ENCODE data around the gene IPPK. TPM values are rescaled to one million over a fixed set of nuclear protein-coding genes. Genes with fewer than 3 reads are reported as not detected.

IPPK gene
- total RNA-seq, 3 donors from 2014 or later, result 5.8 to 22.8 (median 12.1) TPM

DNA sequence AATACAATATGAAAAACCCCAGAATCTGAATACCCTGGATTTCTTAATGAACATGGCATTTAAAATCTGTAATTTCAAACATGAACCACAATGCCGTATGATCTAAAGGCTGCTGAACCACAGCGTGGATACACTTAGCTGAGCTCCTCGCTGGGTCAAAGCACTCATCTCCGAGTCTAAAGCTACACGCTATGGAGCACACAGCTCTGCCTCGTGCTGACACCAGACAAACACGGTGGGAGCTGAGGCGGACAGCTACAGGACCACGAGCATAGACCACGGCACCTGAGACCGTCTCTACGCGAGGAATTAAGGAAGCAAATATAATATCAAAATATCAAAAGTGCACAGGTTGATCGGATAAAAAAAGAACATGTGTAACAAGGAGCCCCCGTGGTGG, 42.8 kb upstream of the IPPK start:
- no peaks in the 10 kb centered on the region for H3K4me1 ChIP-seq
- H3K36me3 ChIP-seq, result peaks cover 4% of the 10 kb centered on the region
- intact Hi-C loops (cut with DNase I; ENCODE audit: low total_unique reads), result no loop called here
- no peak overlapping the region for H3K27ac ChIP-seq
- H3K9me3 ChIP-seq, result no peaks in the 10 kb centered on the region
- no peak overlapping the region for H3K4me3 ChIP-seq
- TF ChIP-seq POLR2A (IDR thresholded peaks at IDR 0.05) (no peak), POLR2AphosphoS5 (IDR thresholded peaks at IDR 0.05) (no peak)
- TF ChIP-seq, protein P1, sequence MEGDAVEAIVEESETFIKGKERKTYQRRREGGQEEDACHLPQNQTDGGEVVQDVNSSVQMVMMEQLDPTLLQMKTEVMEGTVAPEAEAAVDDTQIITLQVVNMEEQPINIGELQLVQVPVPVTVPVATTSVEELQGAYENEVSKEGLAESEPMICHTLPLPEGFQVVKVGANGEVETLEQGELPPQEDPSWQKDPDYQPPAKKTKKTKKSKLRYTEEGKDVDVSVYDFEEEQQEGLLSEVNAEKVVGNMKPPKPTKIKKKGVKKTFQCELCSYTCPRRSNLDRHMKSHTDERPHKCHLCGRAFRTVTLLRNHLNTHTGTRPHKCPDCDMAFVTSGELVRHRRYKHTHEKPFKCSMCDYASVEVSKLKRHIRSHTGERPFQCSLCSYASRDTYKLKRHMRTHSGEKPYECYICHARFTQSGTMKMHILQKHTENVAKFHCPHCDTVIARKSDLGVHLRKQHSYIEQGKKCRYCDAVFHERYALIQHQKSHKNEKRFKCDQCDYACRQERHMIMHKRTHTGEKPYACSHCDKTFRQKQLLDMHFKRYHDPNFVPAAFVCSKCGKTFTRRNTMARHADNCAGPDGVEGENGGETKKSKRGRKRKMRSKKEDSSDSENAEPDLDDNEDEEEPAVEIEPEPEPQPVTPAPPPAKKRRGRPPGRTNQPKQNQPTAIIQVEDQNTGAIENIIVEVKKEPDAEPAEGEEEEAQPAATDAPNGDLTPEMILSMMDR (IDR thresholded peaks at IDR 0.05), result no peak
- no peaks in the 10 kb centered on the region for H3K27me3 ChIP-seq
- DNase-seq (ENCODE audit: low spot score in 2 of 2), result peak in 1 of 2 donors; percentile 30

DNA sequence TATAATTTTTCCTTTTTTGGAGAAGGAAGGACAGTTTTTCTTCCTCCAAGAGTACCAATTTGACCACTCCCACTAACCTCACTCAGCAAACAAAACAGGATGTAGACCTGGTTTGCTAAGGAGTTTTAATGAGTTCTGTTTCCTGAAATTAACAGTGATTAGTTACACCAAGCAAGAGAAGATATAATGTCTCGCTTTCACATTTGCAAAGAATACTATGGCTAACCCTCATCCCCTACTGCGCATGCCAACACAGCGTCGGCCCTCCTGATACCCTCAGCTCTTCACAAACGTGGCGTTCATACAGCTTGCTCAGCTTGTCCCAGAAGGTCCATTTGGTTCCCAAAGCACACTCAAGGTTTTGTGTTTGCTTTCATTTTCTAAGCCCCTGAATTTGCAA, 41.9 kb upstream of the IPPK start:
- no peak overlapping the region for H3K27ac ChIP-seq
- no peak for DNase-seq (ENCODE audit: low spot score in 2 of 2)
- intact Hi-C loops (cut with DNase I; ENCODE audit: low total_unique reads), result no loop called here
- no peaks in the 10 kb centered on the region for H3K4me1 ChIP-seq
- H3K36me3 ChIP-seq, result peaks cover 4% of the 10 kb centered on the region
- no peak for TF ChIP-seq POLR2AphosphoS5 (IDR thresholded peaks at IDR 0.05)
- TF ChIP-seq, protein P1 (IDR thresholded peaks at IDR 0.05), result no peak
- TF ChIP-seq POLR2A (IDR thresholded peaks at IDR 0.05), result no peak
- H3K4me3 ChIP-seq, result no peak overlapping the region
- no peaks in the 10 kb centered on the region for H3K27me3 ChIP-seq
- H3K9me3 ChIP-seq, result no peaks in the 10 kb centered on the region

DNA sequence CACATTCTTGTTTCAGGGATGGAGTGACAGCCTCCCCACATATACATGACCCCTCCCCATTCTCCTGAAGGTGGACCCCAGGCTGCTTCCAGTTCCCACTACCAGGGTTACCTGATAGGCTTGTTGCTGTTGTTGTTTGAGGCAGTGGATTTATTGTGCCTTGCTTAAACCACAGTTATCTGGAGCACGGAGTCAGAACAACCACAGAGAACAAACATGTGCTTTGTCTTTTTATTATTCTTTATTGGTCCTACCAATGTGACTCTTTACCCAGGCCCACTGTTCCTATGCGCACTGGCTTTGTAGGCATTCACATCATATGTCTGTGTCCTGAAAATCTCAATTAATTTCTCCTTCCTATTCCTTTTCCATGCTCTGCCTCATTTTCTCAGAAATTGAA, 41.2 kb upstream of the IPPK start:
- no peak overlapping the region for H3K27ac ChIP-seq
- peaks cover 4% of the 10 kb centered on the region for H3K36me3 ChIP-seq
- intact Hi-C loops (cut with DNase I; ENCODE audit: low total_unique reads), result no loop called here
- no peak for DNase-seq (ENCODE audit: low spot score in 2 of 2)
- no peak overlapping the region for H3K4me3 ChIP-seq
- H3K27me3 ChIP-seq, result no peaks in the 10 kb centered on the region
- no peaks in the 10 kb centered on the region for H3K9me3 ChIP-seq
- TF ChIP-seq POLR2AphosphoS5 (IDR thresholded peaks at IDR 0.05) (no peak), POLR2A (IDR thresholded peaks at IDR 0.05) (no peak)
- TF ChIP-seq, protein P1 (IDR thresholded peaks at IDR 0.05), result no peak
- no peaks in the 10 kb centered on the region for H3K4me1 ChIP-seq

DNA sequence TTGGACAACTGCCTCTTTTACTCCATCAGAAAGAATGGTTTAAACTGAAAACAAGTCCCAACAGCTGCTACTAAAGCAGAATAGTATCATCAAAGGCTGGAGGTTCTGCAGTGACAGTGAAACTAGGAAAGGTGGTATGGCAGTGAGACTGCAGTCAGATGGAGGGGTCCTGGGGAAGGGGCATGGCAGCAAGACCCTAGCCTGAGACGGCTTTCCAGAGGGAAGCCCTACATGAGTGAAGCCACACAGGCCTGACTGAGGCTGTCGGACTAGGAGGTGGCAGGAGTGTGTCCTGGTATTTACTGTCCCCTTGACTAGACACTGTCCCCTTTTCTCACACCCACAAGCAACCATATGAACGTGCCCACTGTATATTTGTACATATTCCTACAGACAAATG, 40.4 kb upstream of the IPPK start:
- TF ChIP-seq, protein P1 (IDR thresholded peaks at IDR 0.05), result no peak
- TF ChIP-seq POLR2AphosphoS5 (IDR thresholded peaks at IDR 0.05) (no peak), POLR2A (IDR thresholded peaks at IDR 0.05) (no peak)
- Histone ChIP-seq H3K9me3 (no peaks in the 10 kb centered on the region), H3K4me3 (no peak overlapping the region), H3K36me3 (peaks cover 4% of the 10 kb centered on the region), H3K27me3 (no peaks in the 10 kb centered on the region), H3K27ac (no peak overlapping the region), H3K4me1 (no peaks in the 10 kb centered on the region)
- intact Hi-C loops (cut with DNase I; ENCODE audit: low total_unique reads), result no loop called here
- DNase-seq (ENCODE audit: low spot score in 2 of 2), result no peak

DNA sequence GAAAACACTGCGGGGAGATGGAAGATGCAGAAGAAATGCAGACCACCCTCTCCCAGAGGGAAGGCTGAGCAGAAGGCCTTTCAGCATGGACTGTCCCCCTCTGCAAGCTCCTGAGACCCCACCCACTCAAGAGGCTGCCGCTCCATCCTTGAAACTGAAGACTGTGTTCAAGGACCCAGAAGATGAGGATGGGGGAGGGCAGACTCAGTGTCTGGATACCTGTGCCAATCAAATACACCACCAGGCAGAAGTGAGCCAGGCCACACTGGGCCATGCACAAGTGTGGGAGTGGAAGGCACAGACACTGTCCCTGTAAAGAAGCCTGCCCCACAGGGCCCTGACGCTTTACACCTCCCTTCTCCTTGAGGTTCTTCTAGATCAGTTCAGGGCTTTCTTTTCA, 40.0 kb upstream of the IPPK start:
- no peaks in the 10 kb centered on the region for H3K4me1 ChIP-seq
- intact Hi-C loops (cut with DNase I; ENCODE audit: low total_unique reads), result no loop called here
- no peak overlapping the region for H3K27ac ChIP-seq
- DNase-seq (ENCODE audit: low spot score in 2 of 2), result peak in 1 of 2 donors; percentile 44
- no peaks in the 10 kb centered on the region for H3K9me3 ChIP-seq
- no peak overlapping the region for H3K4me3 ChIP-seq
- peaks cover 4% of the 10 kb centered on the region for H3K36me3 ChIP-seq
- no peak for TF ChIP-seq POLR2AphosphoS5 (IDR thresholded peaks at IDR 0.05)
- TF ChIP-seq, protein P1 (IDR thresholded peaks at IDR 0.05), result no peak
- no peak for TF ChIP-seq POLR2A (IDR thresholded peaks at IDR 0.05)
- no peaks in the 10 kb centered on the region for H3K27me3 ChIP-seq
